ENCODE measurements around the gene ARHGAP15.

ARHGAP15 gene

GRCh38 chr2:143808166-143808565 is 678.9 kb downstream of the ARHGAP15 start:
- DNase-seq (ENCODE audit: low read depth, low spot score): no peak

GRCh38 chr2:143815082-143815481 is 685.9 kb downstream of the ARHGAP15 start:
- no peak for DNase-seq (ENCODE audit: low read depth, low spot score)

GRCh38 chr2:143816916-143817315 is 687.7 kb downstream of the ARHGAP15 start:
- no peak for DNase-seq (ENCODE audit: low read depth, low spot score)

Measured in activated CD4-positive, CD25-positive, alpha-beta regulatory T cell treated with anti-CD3 and anti-CD28 coated beads, Interleukin-2, amount 50 U/mL, for 16 hours (primary cell).